IPS DF 6.9 (cell line): ENCODE data around the gene ADISSP.

Experiments
- DNase-seq: peaks from one replicate; pipeline ENCODE4 v3.0.0-alpha.2; 2013; ENCODE audit warnings: low read depth, low spot score
- H3K27ac ChIP-seq: one replicate; pipeline ENCODE4 v1.5.1; 2013; ENCODE audit warnings: low read length, control low read depth
- H3K27me3 ChIP-seq: 2 replicates; pipeline ENCODE4 v1.6.1; 2013; ENCODE audit warnings: mild to moderate bottlenecking, low read length; ENCODE audit not compliant: control insufficient read depth, insufficient read depth
- H3K36me3 ChIP-seq: 2 replicates; pipeline ENCODE4 v1.6.1; 2013; ENCODE audit warnings: low read length; ENCODE audit not compliant: control insufficient read depth, insufficient read depth
- H3K4me1 ChIP-seq: 2 replicates; pipeline ENCODE4 v1.6.1; 2013; ENCODE audit warnings: low read length; ENCODE audit not compliant: control insufficient read depth, insufficient read depth
- H3K4me3 ChIP-seq: 2 replicates; pipeline ENCODE4 v1.5.1; 2013; ENCODE audit warnings: mild to moderate bottlenecking, low read length
- H3K9me3 ChIP-seq: 2 replicates; pipeline ENCODE4 v1.6.1; 2013; ENCODE audit warnings: low read length, inconsistent platforms; ENCODE audit not compliant: control insufficient read depth, insufficient read depth
- WGBS: extraction: QIAGEN DNeasy Blood & Tissue Kit; methylation state at CpG from one replicate; pipeline ENCODE4 v1.1.7; 2013; ENCODE audit warnings: mixed read lengths, missing lambda C conversion rate; ENCODE audit not compliant: insufficient read length, insufficient coverage; 5-methylcytosine and 5-hydroxymethylcytosine counted together

ADISSP gene

DNA sequence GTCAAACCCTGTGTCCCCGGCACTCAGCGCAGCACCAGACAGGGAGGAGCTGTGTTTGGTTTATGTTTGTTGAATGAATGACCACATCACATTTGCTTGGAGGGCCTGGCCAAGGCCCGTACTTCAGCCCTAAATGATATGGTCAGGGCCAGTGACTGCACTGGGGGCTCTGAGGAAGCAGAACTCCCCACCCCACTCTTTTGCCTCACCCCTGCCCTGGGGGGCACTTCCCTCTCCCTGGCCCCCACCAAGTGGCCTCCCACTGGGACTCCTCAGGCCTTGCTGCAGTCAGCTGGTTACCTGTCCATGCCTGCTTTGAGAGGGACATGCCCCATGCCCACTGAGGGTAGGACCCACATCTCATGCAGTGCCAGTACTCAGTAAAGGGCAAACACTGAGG lies 2.9 kb downstream of the ADISSP start:
- Histone ChIP-seq H3K27ac (no peak overlapping the region), H3K27me3 (no peaks in the 10 kb centered on the region), H3K4me3 (no peak overlapping the region), H3K36me3 (no peaks in the 10 kb centered on the region), H3K9me3 (no peaks in the 10 kb centered on the region), H3K4me1 (peaks cover 2% of the 10 kb centered on the region)
- no CpG with 5 or more reads among the region's 3 CpGs for WGBS
- DNase-seq: no peak

DNA sequence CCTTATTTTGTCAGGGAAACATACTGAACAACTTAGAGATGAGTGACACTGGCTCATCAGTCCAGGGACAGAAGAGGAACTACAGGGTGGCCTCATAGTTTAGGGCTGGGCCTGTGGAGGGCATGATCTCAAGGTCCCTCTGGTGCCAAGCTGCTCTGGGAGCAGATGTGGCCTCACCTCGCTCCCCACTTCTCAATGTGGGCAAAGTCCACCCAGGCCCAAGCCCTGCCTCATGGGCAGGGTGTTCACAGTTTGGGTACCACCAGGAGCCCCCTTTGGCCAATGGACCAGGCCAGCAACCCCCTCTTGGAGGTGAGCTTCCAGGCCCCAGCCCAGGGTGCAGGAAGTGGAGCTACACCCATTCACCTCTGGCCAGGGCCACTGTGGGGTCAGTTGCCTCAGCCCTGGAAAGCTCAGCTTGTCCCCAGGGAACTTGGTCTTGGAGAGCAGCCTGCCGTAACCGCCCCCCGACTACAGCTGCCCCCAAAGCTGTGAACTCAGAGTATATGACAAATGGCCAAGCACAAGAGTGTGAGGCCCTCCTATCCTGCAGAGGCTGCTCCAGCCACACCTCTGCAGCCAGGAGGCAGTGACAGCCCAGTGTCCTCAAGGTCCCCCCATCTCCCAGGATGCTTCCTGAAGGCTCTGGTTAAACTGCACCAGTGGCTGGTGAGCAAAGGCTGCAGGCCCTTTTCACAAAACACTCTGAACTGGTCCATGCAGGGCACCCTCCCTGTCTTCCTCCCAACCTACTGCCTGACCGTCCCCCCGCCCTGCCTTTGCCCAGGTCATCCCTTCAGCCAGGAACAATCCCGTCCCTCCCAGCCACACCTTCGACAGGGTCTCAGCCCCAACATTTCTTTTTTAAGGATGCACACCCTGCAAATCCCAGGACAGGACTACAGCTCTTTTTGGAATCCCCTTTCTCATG lies 3.6 kb downstream of the ADISSP start:
- Histone ChIP-seq H3K36me3 (no peaks in the 10 kb centered on the region), H3K4me3 (no peak overlapping the region), H3K27me3 (no peaks in the 10 kb centered on the region), H3K9me3 (no peaks in the 10 kb centered on the region), H3K27ac (no peak overlapping the region), H3K4me1 (peaks cover 2% of the 10 kb centered on the region)
- no CpG with 5 or more reads among the region's 8 CpGs for WGBS
- DNase-seq: no peak

DNA sequence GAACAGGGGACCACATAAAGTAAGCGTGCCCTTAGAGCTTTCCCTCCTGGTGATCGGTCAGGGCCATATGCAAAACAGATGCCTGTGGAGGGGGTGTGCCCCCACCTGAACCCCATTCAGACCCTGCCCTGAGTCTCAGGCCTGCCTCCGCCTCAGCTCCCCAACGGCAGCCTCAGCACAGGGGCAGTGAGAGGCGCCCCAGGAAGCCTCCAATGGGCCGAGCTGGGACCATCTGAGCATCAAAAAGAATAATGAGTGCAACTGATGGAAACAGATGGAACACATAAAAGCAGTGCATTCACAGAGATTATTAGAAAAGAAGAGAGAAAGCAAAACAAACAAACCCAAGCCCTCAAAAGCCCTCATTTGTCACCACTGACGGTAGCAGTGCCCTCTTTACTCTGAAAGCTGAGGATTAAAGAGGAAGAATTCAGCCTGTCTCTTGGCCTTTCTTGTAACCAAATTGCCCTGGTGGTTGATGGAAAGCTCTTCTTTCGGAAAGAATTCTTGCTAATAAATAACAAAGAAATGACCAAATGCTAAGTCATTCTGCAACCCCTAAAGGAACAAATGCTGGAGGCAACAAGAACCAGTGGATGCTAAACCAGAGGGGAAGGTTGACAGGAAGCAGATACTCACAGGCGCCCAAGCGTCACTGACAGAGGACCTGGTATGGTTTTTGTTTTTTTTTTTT lies 6.8 kb downstream of the ADISSP start:
- DNase-seq: no peak
- Histone ChIP-seq H3K27me3 (no peaks in the 10 kb centered on the region), H3K9me3 (no peaks in the 10 kb centered on the region), H3K4me1 (no peaks in the 10 kb centered on the region; the same call in 1 of the 2 replicates), H3K4me3 (no peak overlapping the region), H3K36me3 (peaks cover 12% of the 10 kb centered on the region), H3K27ac (no peak overlapping the region)
- WGBS: no CpG with 5 or more reads among the region's 10 CpGs

DNA sequence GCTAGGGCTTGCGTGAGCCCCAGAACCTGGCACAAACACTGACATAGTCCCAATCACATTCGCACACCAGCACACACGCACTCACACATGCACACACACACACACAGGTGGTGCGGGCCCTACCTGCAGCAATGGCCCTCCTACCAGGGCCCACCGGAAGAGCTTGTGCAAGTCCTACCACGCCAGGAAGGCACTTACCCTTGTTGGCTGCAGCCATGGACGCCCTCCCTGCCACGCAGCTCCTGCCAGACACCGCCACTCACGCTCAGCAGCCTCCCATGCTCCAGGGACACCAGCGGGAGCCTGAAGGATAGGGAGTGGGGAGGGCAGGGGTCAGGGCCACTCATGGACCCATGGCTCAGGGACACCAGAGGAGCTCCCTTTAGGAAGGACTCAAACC lies 7.7 kb downstream of the ADISSP start:
- H3K9me3 ChIP-seq: no peaks in the 10 kb centered on the region
- WGBS: no CpG with 5 or more reads among the region's 11 CpGs
- peaks cover 12% of the 10 kb centered on the region for H3K36me3 ChIP-seq
- no peaks in the 10 kb centered on the region for H3K27me3 ChIP-seq
- no peak for DNase-seq
- H3K27ac ChIP-seq: no peak overlapping the region
- H3K4me1 ChIP-seq: no peaks in the 10 kb centered on the region; the same call in 1 of the 2 replicates
- H3K4me3 ChIP-seq: no peak overlapping the region

DNA sequence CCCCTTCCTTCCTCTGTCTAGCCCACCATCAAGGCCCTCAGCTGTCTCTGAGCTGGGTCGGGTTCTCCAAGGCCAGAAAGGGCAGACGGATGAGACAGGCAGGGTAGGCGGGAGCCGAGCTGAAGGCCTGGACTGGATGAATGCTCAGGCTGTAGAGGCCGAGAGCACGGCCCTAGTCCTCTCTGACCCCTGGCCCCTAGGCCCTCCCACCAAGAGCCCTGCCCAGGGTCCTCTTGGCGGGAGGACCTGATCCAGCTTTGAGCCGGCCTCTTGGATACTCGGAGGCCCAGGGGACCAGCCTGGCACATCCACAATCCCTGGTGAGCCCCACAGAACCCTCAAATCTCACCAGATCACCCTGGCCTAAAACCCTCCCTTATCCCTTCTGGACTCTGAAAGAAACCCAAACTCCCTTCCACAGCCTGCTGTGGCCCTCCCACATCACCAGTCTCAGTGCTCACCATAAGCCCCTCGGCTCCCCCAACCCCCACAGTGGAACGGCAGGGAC lies 8.2 kb downstream of the ADISSP start:
- WGBS: no CpG with 5 or more reads among the region's 11 CpGs
- no peaks in the 10 kb centered on the region for H3K27me3 ChIP-seq
- peaks cover 12% of the 10 kb centered on the region for H3K36me3 ChIP-seq
- no peaks in the 10 kb centered on the region for H3K9me3 ChIP-seq
- DNase-seq: no peak
- no peak overlapping the region for H3K4me3 ChIP-seq
- no peaks in the 10 kb centered on the region; the same call in 1 of the 2 replicates for H3K4me1 ChIP-seq
- no peak overlapping the region for H3K27ac ChIP-seq

DNA sequence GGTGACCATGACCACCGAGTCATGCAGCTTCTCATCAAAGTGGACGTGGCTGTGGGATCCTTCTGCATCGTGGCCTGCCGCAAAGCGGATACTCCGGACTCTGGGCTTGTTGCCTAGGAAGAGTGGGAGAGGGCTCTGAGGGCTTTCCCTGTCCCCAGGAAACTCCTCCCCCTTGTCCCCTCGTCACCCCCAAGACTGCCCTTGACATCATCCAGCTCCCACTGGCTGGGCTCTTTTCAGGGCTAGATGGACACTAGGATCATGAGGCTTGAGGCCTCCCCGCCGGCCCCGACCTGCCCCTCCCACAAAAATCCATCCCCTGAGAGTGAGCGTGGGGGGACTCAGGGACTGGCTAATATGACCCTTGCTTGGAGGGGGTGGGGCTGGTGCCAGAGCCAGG lies 9.0 kb downstream of the ADISSP start:
- H3K27me3 ChIP-seq: no peaks in the 10 kb centered on the region
- H3K9me3 ChIP-seq: no peaks in the 10 kb centered on the region
- H3K4me3 ChIP-seq: no peak overlapping the region
- no CpG with 5 or more reads among the region's 11 CpGs for WGBS
- peaks cover 12% of the 10 kb centered on the region for H3K36me3 ChIP-seq
- DNase-seq: no peak
- H3K4me1 ChIP-seq: no peaks in the 10 kb centered on the region; the same call in 1 of the 2 replicates
- H3K27ac ChIP-seq: no peak overlapping the region

DNA sequence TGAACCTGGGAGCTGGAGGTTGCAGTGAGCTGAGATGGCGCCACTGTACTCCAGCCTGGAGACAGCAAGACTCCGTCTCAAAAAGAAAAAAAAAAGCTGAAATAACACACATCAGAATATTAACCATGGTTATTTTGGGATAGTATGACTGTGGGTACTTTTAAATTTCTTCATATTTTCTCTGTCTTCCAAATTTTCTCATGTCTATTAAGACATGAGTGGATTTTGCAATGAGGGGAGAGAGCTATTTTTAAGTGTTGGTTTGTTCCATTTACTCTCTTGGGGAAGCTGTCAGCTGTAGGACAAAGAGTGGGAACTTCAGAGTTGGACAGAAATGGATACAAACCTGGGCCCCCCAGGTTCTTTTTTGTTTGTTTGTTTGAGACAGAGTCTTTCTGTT lies 10.3 kb downstream of the ADISSP start:
- DNase-seq: no peak
- no CpG with 5 or more reads among the region's 2 CpGs for WGBS
- H3K4me3 ChIP-seq: no peak overlapping the region
- no peaks in the 10 kb centered on the region for H3K9me3 ChIP-seq
- peaks cover 2% of the 10 kb centered on the region for H3K4me1 ChIP-seq
- H3K27me3 ChIP-seq: no peaks in the 10 kb centered on the region
- H3K27ac ChIP-seq: no peak overlapping the region
- peaks cover 12% of the 10 kb centered on the region for H3K36me3 ChIP-seq

DNA sequence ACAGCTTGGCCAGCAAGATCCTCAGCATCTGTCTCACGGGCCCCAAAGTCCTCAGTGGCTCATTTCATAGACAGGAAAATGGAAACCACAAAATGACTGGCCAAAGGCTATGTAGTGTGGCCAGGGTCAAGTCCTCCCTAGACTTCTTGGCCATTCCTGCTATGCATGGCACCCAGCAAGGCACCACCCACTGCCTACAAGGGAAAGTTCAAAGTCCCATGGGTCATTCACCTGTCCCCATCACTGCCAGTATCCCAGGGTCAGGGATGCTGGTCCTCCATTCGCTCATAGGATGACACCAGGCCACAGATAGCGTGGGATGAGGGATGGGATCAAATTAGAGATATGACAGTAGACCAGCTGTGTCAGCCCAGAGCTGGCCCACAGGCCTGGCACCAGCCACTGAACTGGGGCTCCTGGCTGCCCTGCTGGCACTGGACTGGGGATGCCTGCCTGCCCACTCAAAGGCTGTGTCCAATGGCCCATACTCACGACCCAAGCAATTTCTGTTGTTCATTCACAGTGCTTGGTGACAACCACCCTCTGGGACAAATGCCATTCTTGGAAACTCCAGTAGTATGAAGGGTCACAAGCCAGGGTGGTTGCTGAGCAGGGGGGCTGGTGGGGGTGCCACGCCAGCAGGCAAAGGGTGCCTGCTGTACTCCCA lies 11.6 kb downstream of the ADISSP start:
- no peak overlapping the region for H3K4me3 ChIP-seq
- peaks cover 5% of the 10 kb centered on the region for H3K4me1 ChIP-seq
- no peak overlapping the region for H3K27ac ChIP-seq
- DNase-seq: no peak
- WGBS: no CpG with 5 or more reads among the region's 5 CpGs
- H3K36me3 ChIP-seq: peaks cover 12% of the 10 kb centered on the region
- peaks cover 2% of the 10 kb centered on the region; the same call in 1 of the 2 replicates for H3K27me3 ChIP-seq
- no peaks in the 10 kb centered on the region for H3K9me3 ChIP-seq

DNA sequence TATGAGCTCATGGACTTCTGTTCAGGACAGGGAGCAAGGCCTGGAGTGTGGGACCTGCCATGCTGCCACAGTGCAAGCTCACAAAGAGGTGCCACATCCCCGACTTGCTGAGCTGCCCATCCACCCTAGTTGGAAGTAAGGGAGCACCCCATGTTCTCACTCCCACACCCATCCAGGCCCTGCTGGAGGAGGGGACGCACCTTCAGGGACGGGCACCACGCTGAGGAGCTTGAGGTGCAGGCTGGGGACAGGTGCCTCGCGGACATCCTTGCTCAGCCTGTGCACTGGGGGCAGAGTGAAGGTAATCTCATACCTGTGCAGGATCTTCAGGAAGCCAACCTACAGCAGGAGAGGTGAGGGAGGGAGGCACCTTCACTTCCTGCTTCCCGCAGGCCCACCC lies 12.3 kb downstream of the ADISSP start:
- WGBS: no CpG with 5 or more reads among the region's 7 CpGs
- Histone ChIP-seq H3K9me3 (no peaks in the 10 kb centered on the region), H3K36me3 (peaks cover 12% of the 10 kb centered on the region), H3K27me3 (peaks cover 8% of the 10 kb centered on the region), H3K27ac (no peak overlapping the region), H3K4me1 (peaks cover 7% of the 10 kb centered on the region), H3K4me3 (no peak overlapping the region)
- no peak for DNase-seq

DNA sequence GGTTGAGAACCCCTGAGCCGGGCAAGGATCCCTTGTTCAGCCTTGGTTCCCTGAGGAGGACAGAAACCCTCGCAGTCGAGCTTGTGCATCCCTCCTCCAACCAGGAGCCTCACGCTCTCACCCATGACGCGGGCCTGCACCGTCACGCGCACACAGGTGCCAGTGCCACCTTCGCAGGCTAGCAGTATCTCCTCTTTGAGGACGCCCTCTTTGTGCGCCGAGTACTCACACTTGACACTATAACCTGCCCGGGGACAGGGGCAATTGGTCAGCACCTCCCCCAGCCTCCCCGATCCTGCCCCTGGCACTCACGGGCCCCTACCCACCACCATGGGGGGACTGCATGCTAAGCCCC lies 13.3 kb downstream of the ADISSP start:
- peaks cover 12% of the 10 kb centered on the region for H3K36me3 ChIP-seq
- peaks cover 10% of the 10 kb centered on the region for H3K4me1 ChIP-seq
- DNase-seq: no peak
- H3K4me3 ChIP-seq: no peak overlapping the region
- no peaks in the 10 kb centered on the region for H3K9me3 ChIP-seq
- H3K27me3 ChIP-seq: peaks cover 8% of the 10 kb centered on the region
- H3K27ac ChIP-seq: no peak overlapping the region
- no CpG with 5 or more reads among the region's 16 CpGs for WGBS
